Measurements from ENCODE around the gene STAC. TPM values are rescaled to one million over a fixed set of nuclear protein-coding genes. Genes with fewer than 3 reads are reported as not detected.

STAC gene
- total RNA-seq, 1 donor from 2014 or later = 7.1 TPM

DNA sequence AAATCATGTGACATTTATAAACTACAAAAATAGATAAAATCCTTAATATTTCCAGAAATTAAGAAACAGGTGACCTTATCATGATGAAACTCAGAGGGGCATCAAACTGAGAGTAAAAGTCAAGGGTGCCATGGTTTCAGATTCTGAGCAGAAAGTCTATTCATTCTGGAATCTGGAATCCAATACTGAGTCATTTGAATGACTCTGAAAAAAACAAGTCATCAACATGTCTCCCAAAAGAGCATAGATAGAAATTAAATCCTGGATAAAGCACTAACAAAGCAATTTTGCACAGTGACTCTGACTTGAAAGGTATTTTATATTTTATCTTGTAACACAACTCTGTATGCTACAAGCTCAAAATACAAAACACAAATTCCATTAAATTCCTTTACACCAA lies 23.4 kb downstream of the STAC start:
- Mint-ChIP-seq H3K27ac (ENCODE audit: unreplicated experiment) (no peak overlapping the region), H3K9me3 (ENCODE audit: unreplicated experiment) (peaks cover 4% of the 10 kb centered on the region), H3K27me3 (ENCODE audit: low read depth, unreplicated experiment) (no peaks in the 10 kb centered on the region), H3K36me3 (ENCODE audit: low read depth, unreplicated experiment) (peaks cover 2% of the 10 kb centered on the region), H3K4me3 (ENCODE audit: unreplicated experiment) (no peak overlapping the region), H3K4me1 (ENCODE audit: low read depth, unreplicated experiment) (peaks cover 26% of the 10 kb centered on the region)
- Histone ChIP-seq H3K79me2 (ENCODE audit: insufficient read depth, low read length) (no peaks in the 10 kb centered on the region), H3K27me3 (ENCODE audit: insufficient read depth, low read length) (no peaks in the 10 kb centered on the region), H3K36me3 (ENCODE audit: insufficient read depth, low read length) (no peaks in the 10 kb centered on the region), H4K20me1 (ENCODE audit: insufficient read depth, low read length) (peaks cover 7% of the 10 kb centered on the region), H3K9me3 (ENCODE audit: insufficient read depth, low read depth, low read length) (no peaks in the 10 kb centered on the region), H3K4me2 (ENCODE audit: low read length) (no peak overlapping the region), H2AFZ (ENCODE audit: low read depth, low read length) (no peak overlapping the region), H3K4me3 (ENCODE audit: insufficient read depth, low read depth, low read length) (no peak overlapping the region), H3K4me1 (ENCODE audit: insufficient read depth, low read length) (peaks cover 4% of the 10 kb centered on the region), H3K9ac (ENCODE audit: low read length) (no peak overlapping the region), H3K27ac (ENCODE audit: low read depth, low read length) (no peak overlapping the region)
- DNase-seq (ENCODE audit: low read depth) (no peak), FAIRE-seq (no peak)
- TF ChIP-seq EZH2 (IDR thresholded peaks at IDR 0.05; ENCODE audit: insufficient read depth, low read length) = no peak
- TF ChIP-seq, protein P1, sequence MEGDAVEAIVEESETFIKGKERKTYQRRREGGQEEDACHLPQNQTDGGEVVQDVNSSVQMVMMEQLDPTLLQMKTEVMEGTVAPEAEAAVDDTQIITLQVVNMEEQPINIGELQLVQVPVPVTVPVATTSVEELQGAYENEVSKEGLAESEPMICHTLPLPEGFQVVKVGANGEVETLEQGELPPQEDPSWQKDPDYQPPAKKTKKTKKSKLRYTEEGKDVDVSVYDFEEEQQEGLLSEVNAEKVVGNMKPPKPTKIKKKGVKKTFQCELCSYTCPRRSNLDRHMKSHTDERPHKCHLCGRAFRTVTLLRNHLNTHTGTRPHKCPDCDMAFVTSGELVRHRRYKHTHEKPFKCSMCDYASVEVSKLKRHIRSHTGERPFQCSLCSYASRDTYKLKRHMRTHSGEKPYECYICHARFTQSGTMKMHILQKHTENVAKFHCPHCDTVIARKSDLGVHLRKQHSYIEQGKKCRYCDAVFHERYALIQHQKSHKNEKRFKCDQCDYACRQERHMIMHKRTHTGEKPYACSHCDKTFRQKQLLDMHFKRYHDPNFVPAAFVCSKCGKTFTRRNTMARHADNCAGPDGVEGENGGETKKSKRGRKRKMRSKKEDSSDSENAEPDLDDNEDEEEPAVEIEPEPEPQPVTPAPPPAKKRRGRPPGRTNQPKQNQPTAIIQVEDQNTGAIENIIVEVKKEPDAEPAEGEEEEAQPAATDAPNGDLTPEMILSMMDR (IDR thresholded peaks at IDR 0.05; ENCODE audit: insufficient read depth, low read depth, low read length) = no peak

DNA sequence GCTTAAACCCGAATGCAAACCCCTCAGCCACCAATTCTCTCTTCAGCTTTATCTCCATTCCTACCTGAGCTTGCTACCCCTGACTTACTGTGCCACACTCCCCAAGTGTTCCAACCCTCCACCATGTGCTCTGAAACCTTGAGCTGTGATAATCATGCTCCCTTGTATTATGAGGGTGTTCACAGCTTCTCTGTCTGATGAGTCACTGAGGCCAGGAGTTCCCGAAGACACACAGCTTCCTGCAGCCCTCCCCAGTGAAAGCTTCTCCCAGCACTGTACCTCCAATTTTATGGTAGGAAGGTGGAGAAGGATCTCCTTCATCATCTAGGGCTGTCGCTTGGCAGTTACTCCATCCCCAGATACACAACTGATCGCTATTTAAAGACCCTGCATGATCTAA lies 24.9 kb downstream of the STAC start:
- H3K9ac ChIP-seq (ENCODE audit: low read length) = no peak overlapping the region
- H2AFZ ChIP-seq (ENCODE audit: low read depth, low read length) = no peak overlapping the region
- DNase-seq (ENCODE audit: low read depth) = peak; percentile 14
- H3K4me3 Mint-ChIP-seq (ENCODE audit: unreplicated experiment) = no peak overlapping the region
- TF ChIP-seq EZH2 (IDR thresholded peaks at IDR 0.05; ENCODE audit: insufficient read depth, low read length) = no peak
- TF ChIP-seq, protein P1 (IDR thresholded peaks at IDR 0.05; ENCODE audit: insufficient read depth, low read depth, low read length) = no peak
- H3K27me3 ChIP-seq (ENCODE audit: insufficient read depth, low read length) = no peaks in the 10 kb centered on the region
- no peaks in the 10 kb centered on the region for H4K20me1 ChIP-seq (ENCODE audit: insufficient read depth, low read length)
- H3K36me3 ChIP-seq (ENCODE audit: insufficient read depth, low read length) = no peaks in the 10 kb centered on the region
- no peak overlapping the region for H3K27ac ChIP-seq (ENCODE audit: low read depth, low read length)
- peaks cover 4% of the 10 kb centered on the region for H3K4me1 ChIP-seq (ENCODE audit: insufficient read depth, low read length)
- FAIRE-seq = no peak
- H3K9me3 ChIP-seq (ENCODE audit: insufficient read depth, low read depth, low read length) = no peaks in the 10 kb centered on the region
- peak overlapping the region; percentile 37 for H3K27ac Mint-ChIP-seq (ENCODE audit: unreplicated experiment)
- H3K9me3 Mint-ChIP-seq (ENCODE audit: unreplicated experiment) = peaks cover 4% of the 10 kb centered on the region
- no peaks in the 10 kb centered on the region for H3K79me2 ChIP-seq (ENCODE audit: insufficient read depth, low read length)
- H3K4me1 Mint-ChIP-seq (ENCODE audit: low read depth, unreplicated experiment) = peaks cover 26% of the 10 kb centered on the region
- peaks cover 2% of the 10 kb centered on the region for H3K36me3 Mint-ChIP-seq (ENCODE audit: low read depth, unreplicated experiment)
- H3K4me2 ChIP-seq (ENCODE audit: low read length) = no peak overlapping the region
- no peaks in the 10 kb centered on the region for H3K27me3 Mint-ChIP-seq (ENCODE audit: low read depth, unreplicated experiment)
- no peak overlapping the region for H3K4me3 ChIP-seq (ENCODE audit: insufficient read depth, low read depth, low read length)

- FAIRE-seq (no peak), DNase-seq (ENCODE audit: low read depth) (no peak)
- peaks cover 24% of the 10 kb centered on the region for H3K4me1 Mint-ChIP-seq (ENCODE audit: low read depth, unreplicated experiment)
- Histone ChIP-seq H3K4me2 (ENCODE audit: low read length) (no peak overlapping the region), H3K4me1 (ENCODE audit: insufficient read depth, low read length) (peaks cover 4% of the 10 kb centered on the region), H3K36me3 (ENCODE audit: insufficient read depth, low read length) (peaks cover 4% of the 10 kb centered on the region), H3K9ac (ENCODE audit: low read length) (no peak overlapping the region), H3K27ac (ENCODE audit: low read depth, low read length) (no peak overlapping the region), H4K20me1 (ENCODE audit: insufficient read depth, low read length) (no peaks in the 10 kb centered on the region), H3K79me2 (ENCODE audit: insufficient read depth, low read length) (peaks cover 4% of the 10 kb centered on the region), H3K27me3 (ENCODE audit: insufficient read depth, low read length) (no peaks in the 10 kb centered on the region), H2AFZ (ENCODE audit: low read depth, low read length) (no peak overlapping the region), H3K9me3 (ENCODE audit: insufficient read depth, low read depth, low read length) (no peaks in the 10 kb centered on the region), H3K4me3 (ENCODE audit: insufficient read depth, low read depth, low read length) (no peak overlapping the region)
- peaks cover 4% of the 10 kb centered on the region for H3K9me3 Mint-ChIP-seq (ENCODE audit: unreplicated experiment)
- H3K27ac Mint-ChIP-seq (ENCODE audit: unreplicated experiment) = peak overlapping the region; percentile 50
- H3K4me3 Mint-ChIP-seq (ENCODE audit: unreplicated experiment) = peak overlapping the region; percentile 0
- H3K36me3 Mint-ChIP-seq (ENCODE audit: low read depth, unreplicated experiment) = peaks cover 3% of the 10 kb centered on the region
- TF ChIP-seq, protein P1 (IDR thresholded peaks at IDR 0.05; ENCODE audit: insufficient read depth, low read depth, low read length) = no peak
- no peak for TF ChIP-seq EZH2 (IDR thresholded peaks at IDR 0.05; ENCODE audit: insufficient read depth, low read length)
- no peaks in the 10 kb centered on the region for H3K27me3 Mint-ChIP-seq (ENCODE audit: low read depth, unreplicated experiment)
These were observed 27.8 kb downstream of the STAC start for GRCh38 chr3:36408146-36408545.
